Mucosa of descending colon (tissue), 3 donors: ENCODE results near the gene GJA3. TPM values are rescaled to one million over a fixed set of nuclear protein-coding genes. Genes with fewer than 3 reads are reported as not detected.

ENCODE experiments used
- ATAC-seq: fragments of 200-7000 bp; cut with Tn5 transposase; one replicate; pipeline ENCODE4 v1.9.1; 2020; ENCODE audit warnings: mild to moderate bottlenecking, moderate library complexity
- DNase-seq, 3 donors: peaks; one replicate each; pipeline ENCODE4 v3.0.0-alpha.2; 2020
- H3K36me3 ChIP-seq: fragments of 200-600 bp; one replicate; pipeline ENCODE4 v1.8.0; 2021; ENCODE audit warnings: low read depth, mild to moderate bottlenecking
- H3K4me1 ChIP-seq: fragments of 200-600 bp; one replicate; pipeline ENCODE4 v1.8.0; 2021; ENCODE audit warnings: low read depth, mild to moderate bottlenecking
- H3K4me3 ChIP-seq: fragments of 200-600 bp; one replicate; pipeline ENCODE4 v1.8.0; 2021; ENCODE audit warnings: mild to moderate bottlenecking
- H3K9me3 ChIP-seq: fragments of 200-600 bp; one replicate; pipeline ENCODE4 v1.8.0; 2021; ENCODE audit warnings: mild to moderate bottlenecking
- intact Hi-C, 2 donors: fragments of 100-400 bp; cut with DNase I in 1 of 2; cut with micrococcal nuclease in 1 of 2; formaldehyde crosslinking; loops; one replicate each; pipeline versions ENCODE4 v1.11.0 to v1.11.1; 2022; cut with DNase I, micrococcal nuclease
- total RNA-seq, 3 donors: library from RNA; stranded (reverse); fragmentation: NEBNext Ultra II Directional in 2 of 3; extraction: Animal tissue kit (Norgen Biotek cat#: 25700) in 2 of 3; gene quantifications; one replicate each; pipeline versions ENCODE4 v1.2.1 to v1.2.4, GENCODE V29; 2021 to 2023
- TF ChIP-seq, protein P1 (sequence below): fragments of 200-600 bp; IDR thresholded peaks from one replicate; pipeline ENCODE4 v1.8.0; 2022; ENCODE audit warnings: antibody characterized with exemption, mild to moderate bottlenecking
- donor health status: DM: no; HTN: no; CAD: no; lungs with moderate emphysema.
- donor health status: DM: no; HTN: no; CAD: no.
- donor health status: DM: no; HTN: yes; CAD: no.

Gene GJA3
- total RNA-seq, 3 donors from 2014 or later: not detected

DNA sequence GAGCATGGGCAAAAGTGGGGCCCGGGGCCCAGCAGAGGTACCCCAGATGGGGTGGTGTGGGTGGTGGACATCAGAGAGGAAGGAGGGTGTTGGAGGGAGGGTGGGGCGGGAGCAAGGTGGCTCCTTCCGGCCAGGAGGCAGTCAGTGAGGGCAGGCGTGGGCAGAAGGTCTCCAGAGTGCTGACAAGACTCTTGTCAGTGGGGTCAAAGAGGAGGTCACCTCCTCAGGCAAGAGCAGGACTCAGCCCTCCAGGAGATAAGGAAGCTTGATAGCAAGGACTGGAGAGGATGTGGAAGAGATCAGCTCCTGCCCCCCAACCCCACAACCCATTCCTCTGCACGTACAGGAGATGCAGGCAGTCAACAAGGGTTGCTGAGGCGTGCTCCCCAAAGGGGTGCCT lies 9.8 kb downstream of the GJA3 start:
- Histone ChIP-seq H3K36me3 (no peaks in the 10 kb centered on the region), H3K9me3 (no peaks in the 10 kb centered on the region), H3K4me1 (no peaks in the 10 kb centered on the region), H3K4me3 (no peak overlapping the region)
- TF ChIP-seq, protein P1, sequence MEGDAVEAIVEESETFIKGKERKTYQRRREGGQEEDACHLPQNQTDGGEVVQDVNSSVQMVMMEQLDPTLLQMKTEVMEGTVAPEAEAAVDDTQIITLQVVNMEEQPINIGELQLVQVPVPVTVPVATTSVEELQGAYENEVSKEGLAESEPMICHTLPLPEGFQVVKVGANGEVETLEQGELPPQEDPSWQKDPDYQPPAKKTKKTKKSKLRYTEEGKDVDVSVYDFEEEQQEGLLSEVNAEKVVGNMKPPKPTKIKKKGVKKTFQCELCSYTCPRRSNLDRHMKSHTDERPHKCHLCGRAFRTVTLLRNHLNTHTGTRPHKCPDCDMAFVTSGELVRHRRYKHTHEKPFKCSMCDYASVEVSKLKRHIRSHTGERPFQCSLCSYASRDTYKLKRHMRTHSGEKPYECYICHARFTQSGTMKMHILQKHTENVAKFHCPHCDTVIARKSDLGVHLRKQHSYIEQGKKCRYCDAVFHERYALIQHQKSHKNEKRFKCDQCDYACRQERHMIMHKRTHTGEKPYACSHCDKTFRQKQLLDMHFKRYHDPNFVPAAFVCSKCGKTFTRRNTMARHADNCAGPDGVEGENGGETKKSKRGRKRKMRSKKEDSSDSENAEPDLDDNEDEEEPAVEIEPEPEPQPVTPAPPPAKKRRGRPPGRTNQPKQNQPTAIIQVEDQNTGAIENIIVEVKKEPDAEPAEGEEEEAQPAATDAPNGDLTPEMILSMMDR: no peak
- intact Hi-C loops: no loop called here
- ATAC-seq (no peak), DNase-seq (no peak)

DNA sequence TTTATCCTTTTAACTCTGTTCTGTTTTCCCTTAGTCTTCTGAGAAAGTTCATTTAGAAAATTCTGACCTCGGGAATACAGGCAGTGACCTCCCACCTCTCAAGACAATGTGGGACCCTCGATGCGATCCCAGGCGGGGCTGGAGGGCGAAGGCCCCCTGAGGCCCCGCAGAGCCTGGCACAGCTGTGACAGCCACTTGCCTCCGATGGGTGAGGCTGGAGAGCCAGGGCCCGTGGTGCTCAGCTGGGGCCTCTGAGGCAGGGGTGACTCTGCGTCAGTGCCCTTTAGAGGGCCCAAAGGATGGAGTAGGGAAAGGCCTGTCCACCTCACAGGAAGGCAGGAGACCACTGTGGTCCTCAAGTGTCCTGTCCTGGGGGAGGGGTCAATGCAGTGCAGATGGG lies 10.3 kb downstream of the GJA3 start:
- intact Hi-C loops: no loop called here

DNA sequence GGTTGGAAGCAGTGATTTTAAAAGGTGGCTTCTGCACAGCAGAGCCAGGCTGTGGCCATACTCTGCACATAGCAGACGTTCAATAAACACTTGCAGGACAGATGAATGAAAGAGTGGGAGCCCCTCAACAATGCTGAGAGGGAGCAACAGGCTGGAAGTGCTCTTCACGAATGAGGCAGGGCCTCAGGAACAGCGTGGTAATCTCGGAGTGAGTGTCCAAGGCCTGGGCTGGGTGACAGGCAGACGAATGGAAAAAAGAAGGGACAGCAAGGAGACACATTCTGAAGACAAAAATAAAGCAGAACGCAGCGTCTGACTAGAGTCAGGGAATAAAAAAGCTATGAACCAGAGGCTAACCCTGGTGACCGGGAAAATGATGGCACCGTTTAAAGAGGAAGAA lies 11.1 kb downstream of the GJA3 start:
- Histone ChIP-seq H3K4me1 (no peaks in the 10 kb centered on the region), H3K36me3 (no peaks in the 10 kb centered on the region), H3K4me3 (no peak overlapping the region), H3K9me3 (no peaks in the 10 kb centered on the region)
- TF ChIP-seq, protein P1: no peak
- no peak for DNase-seq
- intact Hi-C loops: no loop called here
- no peak for ATAC-seq

More for the DNA sequence above, 10.3 kb downstream of the GJA3 start:
- H3K36me3 ChIP-seq: no peaks in the 10 kb centered on the region
- no peak overlapping the region for H3K4me3 ChIP-seq
- no peaks in the 10 kb centered on the region for H3K4me1 ChIP-seq
- H3K9me3 ChIP-seq: no peaks in the 10 kb centered on the region
- TF ChIP-seq, protein P1: no peak
- no peak for DNase-seq
- no peak for ATAC-seq

DNA sequence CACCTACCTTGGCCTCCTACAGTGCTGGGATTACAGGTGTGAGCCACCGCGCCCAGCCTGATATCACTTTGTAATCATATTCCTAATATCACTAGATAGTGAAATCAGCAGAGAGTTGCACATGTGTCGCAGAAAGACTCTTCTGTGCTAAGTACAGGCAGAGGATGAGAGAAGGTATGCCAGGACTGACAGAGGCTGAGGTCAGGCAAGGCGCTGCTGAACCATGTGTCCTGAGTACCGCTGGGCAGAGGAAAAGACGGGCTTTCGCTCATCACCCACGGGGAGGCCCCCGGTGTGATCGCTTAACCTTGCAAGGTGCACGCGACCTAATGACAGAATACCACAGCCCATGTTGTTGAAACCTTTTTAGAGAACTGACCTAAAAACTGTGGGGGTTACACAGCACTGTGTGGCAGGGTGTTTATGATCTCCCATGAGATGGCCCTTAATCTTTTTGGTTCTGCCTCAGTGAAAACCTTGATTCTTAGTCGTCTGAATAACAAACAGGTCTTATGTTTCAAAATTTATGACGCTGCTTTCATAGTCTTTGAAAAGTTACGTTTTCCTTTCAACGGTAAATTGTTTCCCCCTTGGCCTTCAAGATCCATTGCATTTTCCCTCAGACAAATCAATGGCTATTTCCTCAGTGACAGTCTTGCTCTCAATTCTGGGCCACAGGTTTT lies 12.2 kb downstream of the GJA3 start:
- intact Hi-C loops: no loop called here
- DNase-seq (no peak), ATAC-seq (no peak)
- no peak overlapping the region for H3K4me3 ChIP-seq
- H3K36me3 ChIP-seq: no peaks in the 10 kb centered on the region
- TF ChIP-seq, protein P1: no peak
- no peaks in the 10 kb centered on the region for H3K9me3 ChIP-seq
- H3K4me1 ChIP-seq: no peaks in the 10 kb centered on the region

DNA sequence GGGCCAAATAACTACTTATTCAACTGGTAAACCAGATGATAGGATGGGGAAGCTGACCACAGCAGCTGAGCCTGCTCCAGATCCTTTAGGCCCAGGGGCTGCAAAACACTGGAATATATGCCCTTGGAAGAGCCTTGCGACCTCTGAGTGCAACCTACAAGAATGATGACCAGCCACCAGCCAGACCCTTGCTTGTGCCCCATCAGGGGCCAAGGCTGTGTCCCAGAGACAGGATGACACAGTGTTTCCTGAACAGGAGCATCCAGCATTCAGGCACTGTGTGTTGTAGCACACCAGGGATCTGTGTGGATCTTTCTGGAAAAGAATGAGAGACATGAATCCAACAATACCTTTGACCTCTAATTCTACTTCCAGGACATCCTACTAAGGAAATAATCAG lies 14.5 kb downstream of the GJA3 start:
- TF ChIP-seq, protein P1: no peak
- no peak for DNase-seq

DNA sequence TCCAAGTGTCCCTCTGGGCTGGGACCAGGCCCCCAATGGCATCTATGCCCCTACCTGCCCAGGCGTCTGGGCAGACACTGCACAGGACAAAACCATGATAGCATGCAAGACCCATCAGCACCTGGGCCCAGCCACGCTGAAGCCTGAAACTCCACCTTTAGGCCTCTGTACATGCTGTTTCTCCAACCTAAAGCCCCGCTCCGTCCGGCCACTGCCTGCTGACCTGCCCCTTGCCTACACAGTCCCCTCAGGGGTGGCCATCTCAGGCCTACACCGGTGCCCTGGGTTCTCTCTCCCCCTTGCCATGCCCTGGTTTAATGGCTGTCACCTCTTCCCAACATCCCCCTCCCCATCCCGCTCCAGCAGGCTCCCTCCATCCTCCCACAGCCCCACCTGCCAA lies 15.3 kb downstream of the GJA3 start:
- Histone ChIP-seq H3K4me3 (no peak overlapping the region), H3K36me3 (no peaks in the 10 kb centered on the region), H3K9me3 (no peaks in the 10 kb centered on the region), H3K4me1 (no peaks in the 10 kb centered on the region)
- no peak for ATAC-seq
- intact Hi-C loops: no loop called here
- DNase-seq: no peak
- TF ChIP-seq, protein P1: no peak

More for the DNA sequence above, 14.5 kb downstream of the GJA3 start:
- ATAC-seq: no peak
- intact Hi-C loops: no loop called here
- Histone ChIP-seq H3K4me1 (no peaks in the 10 kb centered on the region), H3K36me3 (no peaks in the 10 kb centered on the region), H3K9me3 (no peaks in the 10 kb centered on the region), H3K4me3 (no peak overlapping the region)
